GM18870 (cell line): ENCODE results near the gene CT83.

Experiments used
- ATAC-seq: cut with Tn5 transposase; IDR thresholded peaks from one replicate; pipeline ENCODE4 v1.9.1; 2021; ENCODE audit warnings: moderate library complexity; ENCODE audit not compliant: unreplicated experiment

Gene CT83, protein sequence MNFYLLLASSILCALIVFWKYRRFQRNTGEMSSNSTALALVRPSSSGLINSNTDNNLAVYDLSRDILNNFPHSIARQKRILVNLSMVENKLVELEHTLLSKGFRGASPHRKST

GRCh38 chrX:116462822-116463221 lies at the start of gene CT83:
Gene CT83, minus strand, starts transcription at chrX:116462976. Its CDS starts 120 bp downstream, at chrX:116462856.
- no peak for ATAC-seq

DNA sequence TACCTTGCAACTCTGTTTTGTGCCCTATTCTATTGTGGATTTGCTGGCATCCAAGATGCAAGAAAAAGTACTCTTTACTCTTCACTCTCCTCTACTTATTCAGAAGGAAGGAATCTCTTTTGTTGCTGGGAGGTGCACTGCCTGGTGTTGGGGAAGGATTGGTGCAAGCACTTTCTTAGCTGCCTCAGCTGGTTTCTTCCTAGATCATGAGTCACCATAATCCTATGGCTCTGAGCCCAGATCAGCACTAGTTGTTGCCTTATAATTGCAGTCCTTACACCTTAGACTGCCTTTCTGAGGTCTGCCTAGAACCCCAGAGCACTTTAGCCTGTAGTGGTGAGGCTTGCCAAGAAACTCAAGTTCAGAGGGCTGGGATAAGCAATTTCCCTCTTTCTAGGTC lies 37.0 kb upstream of the CT83 start:
- no peak for ATAC-seq

- no peak for ATAC-seq
Measured at GRCh38 chrX:116493271-116493670, 30.5 kb upstream of the CT83 start.

GRCh38 chrX:116490104-116490503 lies 27.3 kb upstream of the CT83 start:
- ATAC-seq = no peak

- no peak for ATAC-seq
Measured at GRCh38 chrX:116480059-116480458, 17.3 kb upstream of the CT83 start.

DNA sequence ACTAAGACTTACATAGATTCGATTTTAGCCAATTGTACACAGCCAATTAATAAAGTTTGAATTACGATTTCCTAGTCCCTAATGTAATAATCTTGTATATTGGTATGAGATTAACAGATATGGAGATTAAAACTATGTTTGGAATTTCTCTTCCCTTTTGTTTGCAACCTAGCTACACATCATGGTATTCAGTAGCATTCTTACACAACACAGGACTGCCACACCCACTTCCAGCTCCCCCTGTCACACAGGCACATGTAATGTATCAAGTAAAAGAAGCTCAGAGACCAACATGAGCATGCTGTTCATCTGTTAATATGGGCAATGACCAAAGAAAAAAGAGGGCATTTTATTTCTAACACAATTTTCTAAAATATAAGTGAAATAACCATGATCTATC lies 13.6 kb downstream of the CT83 start:
- no peak for ATAC-seq

DNA sequence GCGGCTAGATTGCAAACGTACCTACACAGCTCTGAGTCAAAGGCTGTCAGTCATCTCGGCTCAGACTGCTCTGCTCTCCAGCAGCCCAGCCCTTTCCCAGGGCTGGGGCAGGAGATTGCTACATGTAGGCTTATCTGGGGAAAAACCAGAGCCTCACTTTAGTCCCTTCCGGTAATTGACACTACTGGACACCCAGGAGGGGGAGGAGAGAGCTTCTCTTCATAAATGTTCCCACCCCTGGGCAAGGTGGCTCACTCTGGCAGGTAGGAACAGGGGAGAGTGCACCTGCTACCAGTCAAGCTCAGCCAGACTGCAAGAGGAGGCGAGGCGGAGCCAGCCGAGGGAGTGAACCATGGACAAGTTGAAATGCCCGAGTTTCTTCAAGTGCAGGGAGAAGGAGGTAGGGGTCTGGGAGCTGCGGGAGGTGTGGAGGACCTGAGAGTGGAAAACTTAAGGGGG lies 26.4 kb downstream of the CT83 start, which contains the start of gene SLC6A14:
TSS of gene SLC6A14 (plus strand) at position 249 of the 459 bp plus-strand sequence. CDS start at position 353, 104 bp downstream.
- ATAC-seq = no peak

GRCh38 chrX:116435597-116435996 lies 27.2 kb downstream of the CT83 start:
- ATAC-seq = no peak

DNA sequence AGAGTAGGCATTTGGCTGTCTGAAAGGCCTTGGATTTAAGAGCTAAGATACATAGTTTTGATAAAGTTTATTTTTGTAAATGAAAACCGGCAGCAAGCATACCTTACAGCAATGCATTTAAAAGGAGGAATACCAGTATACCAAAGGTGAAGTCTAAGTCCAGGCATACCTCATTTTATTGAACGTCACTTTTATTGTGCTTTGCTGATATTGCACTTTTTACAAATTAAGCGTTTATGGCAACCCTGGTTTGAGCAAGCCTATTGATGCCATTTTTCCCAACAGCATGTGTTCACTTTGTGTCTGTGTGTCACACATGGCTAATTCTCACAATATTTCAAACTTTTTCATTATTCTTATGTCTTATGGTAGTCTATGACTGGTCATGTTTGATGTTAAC lies 34.8 kb downstream of the CT83 start:
- no peak for ATAC-seq

DNA sequence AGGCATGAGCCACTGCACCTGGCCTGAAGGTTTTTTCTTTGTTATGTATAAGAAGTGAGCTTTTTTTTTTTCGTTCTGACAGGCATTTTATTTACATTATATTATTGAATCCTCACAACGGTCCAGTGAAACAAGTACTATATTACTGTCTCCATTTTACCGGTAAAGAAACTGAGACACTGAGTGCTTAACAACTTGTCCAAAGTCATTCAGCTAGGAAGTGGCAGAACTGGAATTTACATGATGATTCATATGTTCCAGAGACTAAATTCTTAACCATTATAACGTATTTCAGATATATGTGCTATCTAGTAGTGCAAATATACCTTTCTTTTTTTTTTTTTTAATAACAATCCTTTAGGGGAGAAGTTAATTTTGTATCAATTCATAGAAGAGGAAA lies 44.8 kb downstream of the CT83 start:
- ATAC-seq = no peak

- no peak for ATAC-seq
Measured at GRCh38 chrX:116417214-116417613, 45.6 kb downstream of the CT83 start.

GRCh38 chrX:116413273-116413672 lies 49.5 kb downstream of the CT83 start:
- no peak for ATAC-seq
